GM21526 (cell line): ENCODE data around the gene POC1A.
"Not testable (repeated sequence)": the region's sequence is repeated elsewhere in the genome, so short reads cannot be mapped to it uniquely, and the experiment has no call there.

ENCODE experiments used
- ATAC-seq: cut with Tn5 transposase; IDR thresholded peaks from one replicate; pipeline ENCODE4 v1.9.1; 2021; ENCODE audit warnings: moderate library complexity; ENCODE audit not compliant: unreplicated experiment, low FRiP score

The POC1A gene

GRCh38 chr3:52036222-52036694 lies 118.0 kb downstream of the POC1A start:
- no peak for ATAC-seq

GRCh38 chr3:52034651-52035050 lies 119.6 kb downstream of the POC1A start:
- ATAC-seq, result no peak

GRCh38 chr3:52034212-52034611 lies 120.0 kb downstream of the POC1A start:
- ATAC-seq, result no peak

- ATAC-seq, result not testable (repeated sequence)
Observed at GRCh38 chr3:52033748-52034147, 120.5 kb downstream of the POC1A start.

GRCh38 chr3:52032702-52033408 lies 121.4 kb downstream of the POC1A start:
- no peak for ATAC-seq

- ATAC-seq, result no peak
Observed at GRCh38 chr3:52031896-52032295, 122.3 kb downstream of the POC1A start.

GRCh38 chr3:52030714-52031310 lies 123.4 kb downstream of the POC1A start:
- ATAC-seq, result no peak

GRCh38 chr3:52029535-52029934 lies 124.7 kb downstream of the POC1A start:
- no peak for ATAC-seq

- no peak for ATAC-seq
Observed at GRCh38 chr3:52029053-52029452, 125.2 kb downstream of the POC1A start.

GRCh38 chr3:52028572-52028971 lies 125.7 kb downstream of the POC1A start:
- ATAC-seq, result no peak

- ATAC-seq, result no peak
Observed at GRCh38 chr3:52026041-52026440, 128.2 kb downstream of the POC1A start.

GRCh38 chr3:52025453-52025852 lies 128.8 kb downstream of the POC1A start:
- ATAC-seq, result no peak
